K562 (cell line): ENCODE measurements around the gene PCF11. TPM values are rescaled to one million over a fixed set of nuclear protein-coding genes. Genes with fewer than 3 reads are reported as not detected.
A peak's percentile ranks its signal among the peaks of the same experiment; 100 is the strongest.

Experiments used
- ATAC-seq: fragments of 200-7000 bp; cut with Tn5 transposase; 3 replicates; pipeline ENCODE4 v1.9.1; 2020; ENCODE audit warnings: moderate library complexity
- BruUV-seq: library from RNA; stranded (reverse); fragments of 400-500 nt; replicated peaks from 2 replicates; lab custom pipeline; 2021; lab: Mats Ljungman, UMichigan
- CTCF ChIA-PET: fragments of 300-600 bp; formaldehyde crosslinking; extraction: SDS; loops from one replicate; lab custom pipeline; 2021; ENCODE audit warnings: low intra/inter-chr PET ratio; lab: Yijun Ruan, JAX
- POLR2A ChIA-PET: fragments of 300-600, 350-650 bp; sonication (Branson Sonifier 250); formaldehyde crosslinking; extraction: SDS; loops from one replicate; lab custom pipeline; 2021; ENCODE audit warnings: antibody characterized with exemption, inconsistent platforms; lab: Yijun Ruan, JAX
- DNase-seq, 4 experiments: peaks; one replicate each; pipeline versions ENCODE4 v3.0.0 to v3.0.0-alpha.2; 2011 to 2018; ENCODE audit warnings: low spot score in 3 of 4, mixed read lengths in 3 of 4; ENCODE audit errors: extremely low read depth in 1 of 4
- FAIRE-seq: peaks from 2 replicates; lab custom pipeline; 2011; peaks lifted over from hg19 to GRCh38; lab: Jason Lieb, UNC
- H2AFZ ChIP-seq: 2 replicates; pipeline ENCODE4 v1.6.0; 2011; ENCODE audit warnings: low read depth, low read length, control low read depth, inconsistent platforms
- H3K27ac ChIP-seq: fragments of 200-600 bp; 3 replicates; pipeline ENCODE4 v1.8.0; 2011; ENCODE audit warnings: low read depth, mild to moderate bottlenecking, control low read depth, inconsistent platforms, low read length, moderate library complexity, mixed read lengths; ENCODE audit errors: extremely low read depth
- H3K27me3 ChIP-seq, 2 experiments: fragments of 300-600 bp in 1 of 2; 2 replicates in 1 of 2; 3 replicates in 1 of 2; pipeline versions ENCODE4 v1.6.0 to v1.8.0; 2011; ENCODE audit warnings: inconsistent platforms in 2 of 2, low read length in 2 of 2, mild to moderate bottlenecking in 1 of 2, mixed read lengths in 1 of 2, moderate library complexity in 1 of 2; ENCODE audit not compliant: control insufficient read depth in 2 of 2, insufficient read depth in 2 of 2
- H3K36me3 ChIP-seq: fragments of 300-600 bp; 3 replicates; pipeline ENCODE4 v1.8.0; 2011; ENCODE audit warnings: mild to moderate bottlenecking, low read length, inconsistent platforms; ENCODE audit not compliant: control insufficient read depth, insufficient read depth
- H3K4me1 ChIP-seq, 2 experiments: fragments of 200-600 bp in 1 of 2; replicated peaks in 1 of 2; 2 replicates in 1 of 2; 3 replicates in 1 of 2; pipeline versions ENCODE4 v1.5.1 to v1.8.0; 2011; ENCODE audit warnings: inconsistent platforms in 2 of 2, low read length in 2 of 2, mild to moderate bottlenecking in 1 of 2, mixed read lengths in 1 of 2, moderate library complexity in 1 of 2; ENCODE audit not compliant: control insufficient read depth in 2 of 2, insufficient read depth in 2 of 2
- H3K4me2 ChIP-seq: 2 replicates; pipeline ENCODE4 v1.6.1; 2011; ENCODE audit warnings: low read length, control low read depth, inconsistent platforms, mixed read lengths; ENCODE audit not compliant: insufficient read depth
- H3K4me3 ChIP-seq: fragments of 200-600 bp; sonication (generic), shearing (Covaris generic); 2 replicates; pipeline ENCODE4 v1.5.1; 2016; ENCODE audit warnings: control low read depth, inconsistent platforms
- H3K79me2 ChIP-seq: fragments of 200-600 bp; 3 replicates; pipeline ENCODE4 v1.8.0; 2011; ENCODE audit warnings: low read length, inconsistent platforms; ENCODE audit not compliant: control insufficient read depth, insufficient read depth
- H3K9ac ChIP-seq, 2 experiments: 2 replicates each; pipeline versions ENCODE4 v1.6.0 to v1.6.1; 2011; ENCODE audit warnings: low read depth in 2 of 2, low read length in 2 of 2, control low read depth in 1 of 2, inconsistent platforms in 1 of 2, mild to moderate bottlenecking in 1 of 2, mixed read lengths in 1 of 2; ENCODE audit not compliant: insufficient read depth in 1 of 2
- H3K9me1 ChIP-seq: one replicate; pipeline ENCODE4 v1.6.0; 2011; ENCODE audit warnings: inconsistent platforms, mild to moderate bottlenecking, low read length, moderate library complexity; ENCODE audit not compliant: control insufficient read depth, insufficient read depth
- H3K9me3 ChIP-seq: replicated peaks from 2 replicates; pipeline ENCODE4 v1.5.1; 2011; ENCODE audit warnings: low read depth, low read length, inconsistent platforms; ENCODE audit not compliant: control insufficient read depth, insufficient read depth
- H4K20me1 ChIP-seq: replicated peaks from 2 replicates; pipeline ENCODE4 v1.6.1; 2011; ENCODE audit warnings: low read length, inconsistent platforms, mixed read lengths; ENCODE audit not compliant: control insufficient read depth, insufficient read depth
- CBFA2T3 ChIP-seq: fragments of 450-650 bp; IDR thresholded peaks from 2 replicates; pipeline ENCODE4 v1.6.1; 2017
- FOXJ3 ChIP-seq: sonication (generic); formaldehyde crosslinking; IDR thresholded peaks from 2 replicates; pipeline ENCODE4 v1.4.0; 2020; ENCODE audit warnings: mild to moderate bottlenecking, missing genetic modification reagents
- FOXP4 ChIP-seq: sonication (generic); formaldehyde crosslinking; IDR thresholded peaks from 2 replicates; pipeline ENCODE4 v1.8.0; 2022; ENCODE audit warnings: mild to moderate bottlenecking, missing genetic modification reagents, borderline replicate concordance
- HNRNPK ChIP-seq: fragments of 200-400 bp; formaldehyde crosslinking; IDR thresholded peaks from one replicate; pipeline ENCODE4 v1.6.1; 2018; ENCODE audit warnings: mild to moderate bottlenecking, low read depth, low read length; ENCODE audit not compliant: poor library complexity, severe bottlenecking
- NFIC ChIP-seq: fragments of 450-650 bp; IDR thresholded peaks from 2 replicates; pipeline ENCODE4 v1.6.1; 2017; ENCODE audit warnings: mild to moderate bottlenecking, inconsistent platforms
- PML ChIP-seq: IDR thresholded peaks from 2 replicates; pipeline ENCODE4 v1.6.1; 2012; ENCODE audit warnings: low read length, inconsistent platforms
- SPI1 ChIP-seq: IDR thresholded peaks from 2 replicates; pipeline ENCODE4 v1.6.1; 2011; ENCODE audit warnings: low read depth, low read length, control low read depth, borderline replicate concordance
- SRSF3 ChIP-seq: fragments of 200-400 bp; formaldehyde crosslinking; IDR thresholded peaks from 2 replicates; pipeline ENCODE4 v1.6.1; 2016; ENCODE audit warnings: mild to moderate bottlenecking, low read length, moderate library complexity; ENCODE audit not compliant: insufficient read depth
- SUPT5H ChIP-seq: fragments of 450-650 bp; IDR thresholded peaks from 2 replicates; pipeline ENCODE4 v1.6.1; 2016
- WHSC1 ChIP-seq: IDR thresholded peaks from one replicate; pipeline ENCODE4 v1.6.1; 2012; ENCODE audit warnings: low read length, control low read depth, inconsistent platforms
- ZNF12 ChIP-seq: sonication (generic); formaldehyde crosslinking; IDR thresholded peaks from 2 replicates; pipeline ENCODE4 v1.4.0; 2020; ENCODE audit warnings: mild to moderate bottlenecking, missing genetic modification reagents
- WGBS: fragments of 100-300 bp; shearing (Covaris generic); methylation state at CpG from one replicate; pipeline ENCODE4 v1.1.6; 2016; ENCODE audit warnings: low coverage, mixed read lengths; ENCODE audit not compliant: insufficient coverage; ENCODE audit errors: missing lambda C conversion rate; 5-methylcytosine and 5-hydroxymethylcytosine counted together
- in situ Hi-C: fragments of 300-500 bp; cut with MboI; formaldehyde crosslinking; loops from 4 replicates; pipeline ENCODE4 v1.15.0; 2018; ENCODE audit warnings: inconsistent platforms, mixed read lengths
- intact Hi-C: fragments of 100-400 bp; cut with micrococcal nuclease; formaldehyde crosslinking; loops from 2 replicates; pipeline ENCODE4 v1.14.2; 2022
- polyA plus RNA-seq, 8 experiments: library from polyadenylated mRNA; depleted of rRNA in 4 of 8; stranded (reverse) in 5 of 8; unstranded in 3 of 8; fragments of >200 nt; fragmentation: Nextera tagmentation in 2 of 8; fragmentation: Illumina TruSeq in 1 of 8; extraction: Ambion mirVana in 2 of 8; extraction: Trizol in 1 of 8; gene quantifications; 2 replicates each; pipeline versions ENCODE4 v1.2.1 to v1.2.3, GENCODE V29; 2011 to 2014; ENCODE audit warnings: inconsistent platforms in 1 of 8, missing spikeins in 1 of 8
- total RNA-seq, 7 experiments: library from RNA; depleted of rRNA in 6 of 7; stranded (reverse); fragments of >200 nt in 6 of 7; fragmentation: Illumina TruSeq in 2 of 7; extraction: Trizol in 2 of 7; gene quantifications; 2 replicates each; pipeline versions ENCODE4 v1.2.1 to v1.2.3, GENCODE V29; 2011 to 2021; ENCODE audit warnings: low replicate concordance in 1 of 7

Gene PCF11
- total and polyA plus RNA-seq, 9 of the 15 experiments (the other 6 are each of a cell fraction or from before 2014, with no cell fraction given) = 9.3 to 91.6 (median 54.4) TPM

GRCh38 chr11:83200035-83200434, 43.1 kb downstream of the PCF11 start (continued):
- TF ChIP-seq HNRNPK (no peak), FOXJ3 (CRISPR knock-in tag) (no peak)

- Histone ChIP-seq H3K27ac (no peak overlapping the region), H3K4me1 (no peaks in the 10 kb centered on the region; a peak in 1 of 5 replicates), H3K4me3 (no peak overlapping the region), H3K36me3 (no peaks in the 10 kb centered on the region; the same call in 2 of the 3 replicates)
- FAIRE-seq = peak; percentile 23
- intact Hi-C loops = no loop called here
- TF ChIP-seq SRSF3 (no peak), NFIC (no peak), FOXP4 (no peak), PML (no peak), SPI1 (no peak), SUPT5H (no peak), WHSC1 (no peak), ZNF12 (CRISPR knock-in tag) (no peak), CBFA2T3 (0 out of 2 replicates have a peak, but pooled peaks have one; percentile 21)
- TF ChIP-seq, all 486 proteins: peak for 1
- WGBS = 69% methylated on average over 3 of the region's 3 CpGs
- CTCF ChIA-PET = no interaction called here
- Histone ChIP-seq H3K4me2 (no peak overlapping the region), H3K27me3 (no peaks in the 10 kb centered on the region), H3K9ac (no peak overlapping the region), H2AFZ (no peak overlapping the region), H3K79me2 (no peaks in the 10 kb centered on the region), H4K20me1 (no peaks in the 10 kb centered on the region), H3K9me3 (no peaks in the 10 kb centered on the region), H3K9me1 (no peaks in the 10 kb centered on the region)
- DNase-seq = no peak
- ATAC-seq = no peak
- in situ Hi-C loops = no loop called here
- POLR2A ChIA-PET = interaction anchor here (0.7 to 1.1 kb wide), 2 partner anchors 48 to 49 kb away, joined by 3 to 4 read pairs; partner anchors contain the start of gene PCF11
- no TSS peak for BruUV-seq
Observed at GRCh38 chr11:83205608-83206185, 48.8 kb downstream of the PCF11 start.
